HS-27A (cell line): Measurements from ENCODE around the gene CTSC.
"Not testable (repeated sequence)": the region's sequence is repeated elsewhere in the genome, so short reads cannot be mapped to it uniquely, and the experiment has no call there.

ENCODE experiments used
- DNase-seq: peaks from one replicate; pipeline ENCODE4 v3.0.0-alpha.2; 2012; ENCODE audit warnings: low read depth, missing footprints

CTSC gene

DNA sequence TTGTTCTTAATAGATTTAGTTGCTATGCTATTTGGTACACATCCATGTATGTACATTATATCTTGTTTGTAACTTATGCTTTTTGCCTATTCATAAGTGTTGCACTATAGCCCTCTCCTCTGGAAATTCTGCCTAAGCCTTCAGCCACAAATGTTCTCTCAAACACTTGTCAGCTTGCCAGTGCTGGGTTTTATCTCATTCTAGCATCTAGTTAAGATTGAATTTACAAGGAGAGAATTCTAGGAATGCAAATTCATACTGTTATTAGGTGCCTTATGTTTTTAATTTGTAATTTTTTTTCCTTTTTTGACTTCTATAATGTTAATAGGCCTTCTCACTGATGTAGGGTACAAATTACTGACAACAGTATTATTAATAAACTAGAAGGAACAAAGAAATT lies 14.6 kb upstream of the CTSC start:
- DNase-seq = peak; percentile 67

DNA sequence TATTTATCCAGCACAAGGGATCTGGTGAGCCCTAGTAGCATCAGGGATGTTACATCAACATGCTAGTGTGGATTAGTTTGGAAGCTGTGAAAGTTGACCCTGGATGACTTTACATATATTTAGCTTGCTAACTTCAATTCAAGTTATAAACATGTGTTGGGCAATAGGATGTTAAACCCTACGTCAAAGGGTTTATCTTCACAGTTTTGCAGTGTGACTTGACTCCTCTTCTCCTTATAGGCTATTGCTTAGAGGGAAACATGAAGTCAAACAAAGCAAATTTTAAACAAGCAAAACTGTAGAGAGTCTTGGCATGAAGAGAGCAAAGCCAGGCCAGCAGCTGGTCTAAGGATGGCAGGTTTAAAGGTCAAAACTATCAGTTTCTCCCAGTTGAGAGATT lies 11.3 kb upstream of the CTSC start:
- no peak for DNase-seq

- no peak for DNase-seq
These were observed 8.4 kb upstream of the CTSC start for GRCh38 chr11:88345949-88346348.

DNA sequence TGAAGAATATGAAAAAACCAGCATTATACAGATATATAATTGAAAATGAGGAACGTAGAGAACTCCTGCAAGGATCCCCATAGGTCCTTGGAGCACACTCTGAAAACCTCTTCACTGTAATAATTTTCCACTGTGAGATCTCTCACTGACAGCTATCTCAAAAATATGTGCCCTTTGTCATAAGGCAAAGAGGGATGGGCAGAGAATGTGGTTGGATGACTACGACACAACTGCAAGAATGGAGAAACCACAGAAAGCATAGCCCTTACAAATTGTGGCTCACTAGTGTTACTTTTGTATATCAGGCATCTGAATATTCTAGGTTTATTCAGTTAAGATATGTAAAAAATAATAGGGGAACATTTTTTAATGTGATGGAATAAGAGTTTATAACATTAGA lies 7.9 kb upstream of the CTSC start:
- DNase-seq = peak; percentile 59

DNA sequence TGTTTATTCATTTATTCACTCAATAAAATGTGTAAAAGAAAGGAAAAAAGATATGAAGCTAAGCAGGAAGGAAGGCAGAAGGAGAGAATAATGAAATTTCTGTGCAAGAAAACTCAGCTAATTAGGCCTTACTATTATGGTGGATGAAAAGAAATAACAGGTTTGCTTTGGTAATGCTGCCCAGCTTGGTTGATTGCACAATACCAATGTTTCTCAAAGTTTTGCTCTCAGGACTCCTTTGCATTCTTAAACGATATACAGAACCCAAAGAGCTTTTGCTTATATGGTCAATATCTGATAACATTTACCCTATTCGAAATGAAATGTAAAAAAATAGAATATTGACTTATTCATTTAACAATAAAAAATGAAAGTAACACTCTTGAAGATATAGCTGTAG lies 7.3 kb upstream of the CTSC start:
- DNase-seq = no peak

DNA sequence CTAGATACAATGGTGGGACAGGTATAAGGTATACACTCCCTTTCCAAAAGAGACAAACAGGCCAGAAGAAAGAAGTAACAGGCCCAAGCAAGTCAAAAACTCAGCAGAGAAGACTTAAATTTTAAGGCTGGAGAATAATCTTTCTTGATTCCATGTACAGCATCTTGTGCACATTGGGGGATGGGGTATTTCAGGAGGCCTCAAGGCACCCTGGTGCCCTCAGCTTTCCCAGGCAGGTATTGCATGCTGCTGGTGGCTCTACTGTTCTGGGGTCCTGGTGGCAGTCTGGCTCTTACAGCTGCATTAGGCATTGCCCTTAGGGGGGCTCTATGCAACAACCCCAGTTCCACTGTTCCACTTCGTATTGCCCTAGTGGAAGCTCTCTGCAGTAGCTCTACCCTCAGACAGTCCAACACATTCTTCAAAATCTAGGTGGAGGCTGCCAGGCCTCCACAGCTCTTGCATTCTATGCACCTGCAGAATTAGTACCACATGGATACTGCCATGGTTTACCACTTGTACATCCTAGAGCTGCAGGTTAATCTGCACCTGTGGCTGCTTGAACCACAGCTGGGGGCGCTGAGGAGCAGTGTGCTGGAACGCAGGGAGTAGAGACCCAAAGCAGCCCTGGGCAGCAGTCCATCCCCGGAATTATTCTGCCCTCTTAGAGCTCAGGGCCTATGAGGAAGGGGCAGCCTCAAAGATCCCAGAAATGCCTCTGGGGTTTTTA lies 4.2 kb upstream of the CTSC start:
- DNase-seq = no peak

DNA sequence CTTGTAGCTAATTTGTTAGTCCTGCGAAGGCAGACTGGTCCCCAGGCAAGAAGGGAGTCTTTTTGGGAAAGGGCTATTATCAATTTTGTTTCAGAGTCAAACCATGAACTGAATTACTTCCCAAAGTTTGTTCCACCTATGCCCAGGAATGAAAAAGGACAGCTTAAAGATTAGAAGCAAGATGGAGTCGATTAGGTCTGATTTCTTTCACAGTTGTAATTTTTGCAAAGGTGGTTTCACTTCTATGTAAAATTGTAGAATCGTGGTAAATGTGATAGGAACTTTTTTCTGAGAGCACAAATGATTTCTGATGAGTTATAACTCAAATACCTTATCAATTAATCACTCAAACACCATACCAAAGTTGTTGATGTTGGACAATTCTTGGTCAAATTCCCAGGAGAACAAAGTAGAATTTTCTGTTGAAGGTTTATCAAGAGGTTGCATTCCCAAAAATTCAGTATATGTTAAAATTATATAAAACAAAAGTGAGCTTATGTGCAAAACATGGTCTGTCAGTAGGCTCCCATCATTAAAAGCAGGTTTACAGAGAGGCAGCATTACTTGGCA lies 2.9 kb upstream of the CTSC start:
- no peak for DNase-seq

GRCh38 chr11:88337987-88338668 lies 592 bp upstream of the CTSC start:
- DNase-seq = no peak

DNA sequence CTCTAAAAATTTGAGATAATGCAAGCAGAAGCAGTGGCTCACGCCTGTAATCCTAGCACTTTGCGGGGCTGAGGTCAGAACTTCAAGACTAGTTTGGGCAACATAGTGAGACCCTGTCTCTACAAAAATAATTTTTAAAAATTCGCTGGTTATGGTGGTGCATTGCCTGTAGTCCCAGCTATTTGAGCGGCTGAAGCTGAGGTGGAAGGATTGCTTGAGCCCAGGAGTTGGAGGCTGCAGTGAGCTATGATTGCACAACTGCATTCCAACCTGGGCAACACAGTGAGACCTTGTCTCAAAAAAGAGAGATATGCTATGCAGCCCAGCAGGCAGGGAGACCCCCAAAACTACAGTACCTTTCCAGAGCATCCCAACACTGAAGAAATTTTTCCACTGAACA lies 2.3 kb downstream of the CTSC start:
- no peak for DNase-seq

DNA sequence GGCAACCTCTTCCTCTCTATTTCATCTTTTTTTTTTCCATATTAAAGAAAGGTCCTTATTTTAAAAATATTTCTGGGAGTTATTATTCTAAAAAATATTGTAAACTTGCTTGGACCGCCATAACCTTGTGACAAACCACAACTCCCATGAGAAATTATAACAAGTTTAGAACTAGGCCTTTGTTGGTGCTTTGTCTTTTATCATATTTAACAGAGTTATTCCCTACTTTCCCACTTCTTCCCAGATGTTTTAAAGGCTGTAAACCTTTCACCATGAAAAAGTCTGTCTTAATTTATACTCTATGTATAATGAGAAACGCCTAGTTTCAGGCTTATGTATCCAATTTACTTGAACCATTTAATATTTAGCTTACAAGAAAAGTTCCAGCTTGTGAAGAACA lies 3.7 kb downstream of the CTSC start:
- no peak for DNase-seq

GRCh38 chr11:88332851-88333250 lies 4.7 kb downstream of the CTSC start:
- DNase-seq = no peak

DNA sequence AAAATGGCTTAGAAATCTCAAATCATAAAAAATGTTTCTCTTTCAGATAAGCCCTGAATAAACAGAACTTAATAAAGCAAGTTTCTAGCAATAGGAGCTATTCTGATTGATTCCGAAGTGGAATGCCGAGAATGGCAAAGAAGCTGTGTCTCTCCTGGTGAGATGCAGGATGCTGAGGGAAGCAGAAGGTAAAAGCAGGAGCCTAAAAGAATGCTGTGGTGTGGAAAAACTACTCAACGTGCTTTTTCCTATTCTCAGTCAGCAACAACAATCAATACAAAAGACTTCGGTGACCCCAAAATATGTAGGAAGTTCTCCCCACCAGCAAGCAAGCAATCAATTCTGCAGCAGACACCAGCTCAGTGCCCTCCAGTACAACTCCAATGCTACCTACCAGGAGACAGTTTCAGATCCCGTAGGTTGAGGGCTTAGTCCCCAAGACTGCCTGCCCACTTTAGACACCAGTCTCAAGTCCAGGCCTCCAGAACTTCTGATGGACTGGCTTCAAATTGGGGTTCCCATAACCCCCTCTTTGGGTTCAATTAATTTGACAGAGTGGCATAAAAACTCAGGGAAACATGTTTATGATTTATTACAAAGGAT lies 6.6 kb downstream of the CTSC start:
- DNase-seq = no peak

DNA sequence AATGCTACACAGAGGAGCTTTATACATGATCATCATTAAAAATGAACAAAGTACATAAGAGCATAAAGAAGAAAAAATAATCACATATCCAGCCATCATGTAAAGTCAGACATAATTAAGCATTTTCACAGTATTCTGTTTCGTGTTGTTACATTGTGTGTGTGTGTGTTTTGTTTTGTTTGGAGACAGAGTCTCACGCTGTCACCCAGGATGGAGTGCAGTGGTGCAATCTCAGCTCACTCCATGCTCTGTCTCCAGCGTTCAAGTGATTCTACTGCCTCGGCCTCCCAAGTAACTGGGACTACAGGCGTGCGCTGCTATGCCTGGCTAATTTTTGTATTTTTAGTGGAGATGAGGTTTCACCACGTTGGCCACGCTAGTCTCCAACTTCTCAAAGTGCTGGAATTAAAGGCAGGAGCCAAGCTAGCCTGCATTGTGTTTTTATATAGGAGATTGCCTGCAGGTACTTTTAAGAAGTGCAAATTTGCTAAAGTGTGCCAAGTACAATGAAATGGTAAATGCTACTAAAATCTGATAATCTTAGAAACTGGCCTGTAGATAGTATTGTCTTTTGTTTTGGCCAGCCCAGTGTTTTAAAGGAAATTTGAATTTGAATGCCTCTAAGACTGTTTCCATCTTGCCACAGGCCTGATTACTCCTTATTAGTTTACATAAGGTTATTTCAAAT lies 7.8 kb downstream of the CTSC start:
- no peak for DNase-seq

- no peak for DNase-seq
These were observed 9.9 kb downstream of the CTSC start for GRCh38 chr11:88327462-88328143.

GRCh38 chr11:88327061-88327460 lies 10.5 kb downstream of the CTSC start:
- no peak for DNase-seq

DNA sequence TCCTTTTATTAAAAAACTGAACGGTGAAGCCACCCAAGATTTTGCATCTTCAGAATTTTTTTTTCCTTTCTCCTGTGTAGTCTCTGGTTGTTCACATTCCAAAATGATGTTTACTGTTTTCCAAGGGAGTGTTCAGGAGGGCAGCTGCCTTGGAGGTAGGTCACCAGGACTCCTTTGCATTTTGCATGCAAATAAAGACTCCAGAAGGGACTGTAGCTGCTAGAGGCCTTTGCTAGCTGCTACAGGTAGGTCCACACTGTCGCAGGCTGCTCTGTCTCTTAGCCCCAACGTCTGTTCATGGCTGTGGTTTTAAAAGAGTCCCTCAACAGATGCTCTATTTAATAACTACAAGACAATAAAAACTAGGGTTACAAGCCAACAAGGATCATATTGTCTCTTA lies 11.4 kb downstream of the CTSC start:
- no peak for DNase-seq

GRCh38 chr11:88324562-88325345 lies 12.8 kb downstream of the CTSC start:
- no peak for DNase-seq

GRCh38 chr11:88322881-88323280 lies 14.7 kb downstream of the CTSC start:
- DNase-seq = not testable (repeated sequence)

DNA sequence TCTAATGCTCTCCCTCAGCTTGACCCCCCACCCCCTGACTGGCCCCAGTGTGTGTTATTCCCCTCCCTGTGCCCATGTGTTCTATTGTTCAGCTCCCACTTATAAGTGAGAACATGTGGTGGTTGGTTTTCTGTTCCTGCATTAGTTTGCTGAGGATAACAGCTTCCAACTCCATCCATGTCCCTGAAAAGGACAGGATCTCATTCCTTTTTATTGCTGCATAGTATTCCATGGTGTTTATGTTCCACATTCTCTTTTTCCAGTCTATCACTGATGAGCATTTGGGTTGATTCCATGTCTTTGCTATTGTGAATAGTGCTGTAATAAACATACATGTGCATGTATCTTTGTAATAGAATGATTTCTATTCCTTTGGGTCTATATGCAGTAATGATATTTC lies 16.1 kb downstream of the CTSC start:
- DNase-seq = not testable (repeated sequence)

DNA sequence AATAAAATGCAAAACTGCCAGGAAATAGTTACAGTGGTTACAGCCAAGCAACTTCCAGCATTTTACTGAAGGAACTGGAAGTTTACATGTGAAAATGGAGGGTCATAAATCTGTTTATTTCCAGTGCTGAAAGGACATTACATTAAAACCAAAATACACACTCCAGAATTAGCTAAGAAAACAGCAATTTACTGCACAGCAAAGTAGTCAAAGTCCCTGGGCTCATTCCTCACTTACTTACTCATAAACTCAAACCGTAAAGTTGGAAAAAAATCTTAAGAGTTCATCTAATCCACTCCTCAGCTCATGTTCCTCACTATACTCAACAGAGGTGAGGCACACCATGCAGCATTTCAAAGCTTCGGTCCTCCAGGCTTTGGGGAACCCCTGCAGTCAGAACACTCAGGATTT lies 17.4 kb downstream of the CTSC start:
- no peak for DNase-seq

- DNase-seq = no peak
These were observed 19.5 kb downstream of the CTSC start for GRCh38 chr11:88318017-88318416.
